Activated CD4-positive, CD25-positive, alpha-beta regulatory T cell treated with anti-CD3 and anti-CD28 coated beads, Interleukin-2, amount 50 U/mL, for 24 hours (primary cell): Measurements from ENCODE around the gene GOLGA6C.
"Not testable (repeated sequence)": the region's sequence is repeated elsewhere in the genome, so short reads cannot be mapped to it uniquely, and the experiment has no call there.

Experiments
- ATAC-seq, 2 donors: fragments of 150-1000 bp; cut with Tn5 transposase; one replicate each; pipeline ENCODE4 v1.10.0; 2021; ENCODE audit warnings: mild to moderate bottlenecking in 1 of 2, moderate library complexity in 1 of 2

The GOLGA6C gene

GRCh38 chr15:75259873-75260272 is 1.7 kb downstream of the GOLGA6C start:
- not testable (repeated sequence) for ATAC-seq

- not testable (repeated sequence) for ATAC-seq
These were observed 15.7 kb downstream of the GOLGA6C start for GRCh38 chr15:75273751-75274359.

GRCh38 chr15:75274509-75275107 is 16.5 kb downstream of the GOLGA6C start:
- ATAC-seq, result peak in 1 of 2 donors; percentile 59

- ATAC-seq, result not testable (repeated sequence)
These were observed 17.5 kb downstream of the GOLGA6C start for GRCh38 chr15:75275617-75276016.

GRCh38 chr15:75278497-75278896 is 20.4 kb downstream of the GOLGA6C start:
- not testable (repeated sequence) for ATAC-seq

- not testable (repeated sequence) for ATAC-seq
These were observed 24.4 kb downstream of the GOLGA6C start, which contains the start of gene GOLGA6D for GRCh38 chr15:75282572-75282971. Gene GOLGA6D, plus strand, starts transcription at chr15:75282835. Its CDS starts 41 bp downstream, at chr15:75282876.

GRCh38 chr15:75284152-75284551 is 26.0 kb downstream of the GOLGA6C start:
- not testable (repeated sequence) for ATAC-seq

- not testable (repeated sequence) for ATAC-seq
These were observed 35.5 kb downstream of the GOLGA6C start for GRCh38 chr15:75293660-75294059.

- ATAC-seq, result peak; percentile 90 to 93
These were observed 40.6 kb downstream of the GOLGA6C start for GRCh38 chr15:75298541-75299310.

- ATAC-seq, result peak; percentile 90
These were observed 41.2 kb downstream of the GOLGA6C start for GRCh38 chr15:75299311-75299688.

- not testable (repeated sequence) for ATAC-seq
These were observed 41.9 kb downstream of the GOLGA6C start for GRCh38 chr15:75300026-75300425.

GRCh38 chr15:75302318-75302717 is 44.2 kb downstream of the GOLGA6C start:
- ATAC-seq, result no peak

GRCh38 chr15:75302753-75303152 is 44.6 kb downstream of the GOLGA6C start:
- ATAC-seq, result not testable (repeated sequence)

GRCh38 chr15:75306188-75306587 is 48.1 kb downstream of the GOLGA6C start:
- ATAC-seq, result no peak

- peak in 1 of 2 donors; percentile 41 for ATAC-seq
These were observed 49.8 kb downstream of the GOLGA6C start for GRCh38 chr15:75307778-75308390.

- ATAC-seq, result no peak
These were observed 51.6 kb downstream of the GOLGA6C start for GRCh38 chr15:75309711-75310110.

GRCh38 chr15:75312548-75312947 is 54.4 kb downstream of the GOLGA6C start:
- not testable (repeated sequence) for ATAC-seq

- ATAC-seq, result no peak
These were observed 55.1 kb downstream of the GOLGA6C start for GRCh38 chr15:75313116-75313845.

- no peak for ATAC-seq
These were observed 56.6 kb downstream of the GOLGA6C start for GRCh38 chr15:75314552-75315290.

- ATAC-seq, result not testable (repeated sequence)
These were observed 61.2 kb downstream of the GOLGA6C start for GRCh38 chr15:75319231-75319897.
